ENCODE results near the gene HOXB1.
A peak's percentile ranks its signal among the peaks of the same experiment; 100 is the strongest.
"Not testable (repeated sequence)": the region's sequence is repeated elsewhere in the genome, so short reads cannot be mapped to it uniquely, and the experiment has no call there.

The HOXB1 gene

GRCh38 chr17:48543107-48543853 is 12.5 kb upstream of the HOXB1 start:
- peak; percentile 34 to 43 for DNase-seq (ENCODE audit: low read depth in 2 of 2)

- DNase-seq (ENCODE audit: low read depth in 2 of 2): no peak
Observed at GRCh38 chr17:48542698-48543106, 11.9 kb upstream of the HOXB1 start.

- no peak for DNase-seq (ENCODE audit: low read depth in 2 of 2)
Observed at GRCh38 chr17:48542114-48542656, 11.4 kb upstream of the HOXB1 start.

- peak in 1 of 2 donors; percentile 28 for DNase-seq (ENCODE audit: low read depth in 2 of 2)
Observed at GRCh38 chr17:48541577-48542113, 10.8 kb upstream of the HOXB1 start.

GRCh38 chr17:48541036-48541576 is 10.3 kb upstream of the HOXB1 start:
- DNase-seq (ENCODE audit: low read depth in 2 of 2): no peak

- DNase-seq (ENCODE audit: low read depth in 2 of 2): no peak
Observed at GRCh38 chr17:48540213-48540612, 9.4 kb upstream of the HOXB1 start.

GRCh38 chr17:48539177-48539576 is 8.4 kb upstream of the HOXB1 start:
- DNase-seq (ENCODE audit: low read depth in 2 of 2): no peak

- DNase-seq (ENCODE audit: low read depth in 2 of 2): no peak
Observed at GRCh38 chr17:48537316-48537715, 6.5 kb upstream of the HOXB1 start.

- not testable (repeated sequence) for DNase-seq (ENCODE audit: low read depth in 2 of 2)
Observed at GRCh38 chr17:48535793-48536559, 5.2 kb upstream of the HOXB1 start.

- DNase-seq (ENCODE audit: low read depth in 2 of 2): no peak
Observed at GRCh38 chr17:48532261-48532660, 1.4 kb upstream of the HOXB1 start.

GRCh38 chr17:48530208-48530886 is 464 bp downstream of the HOXB1 start:
- no peak for DNase-seq (ENCODE audit: low read depth in 2 of 2)

- DNase-seq (ENCODE audit: low read depth in 2 of 2): no peak
Observed at GRCh38 chr17:48529683-48530009, 1.2 kb downstream of the HOXB1 start.

- no peak for DNase-seq (ENCODE audit: low read depth in 2 of 2)
Observed at GRCh38 chr17:48528936-48529682, 1.7 kb downstream of the HOXB1 start.

GRCh38 chr17:48528153-48528935 is 2.5 kb downstream of the HOXB1 start:
- no peak for DNase-seq (ENCODE audit: low read depth in 2 of 2)

- no peak for DNase-seq (ENCODE audit: low read depth in 2 of 2)
Observed at GRCh38 chr17:48527547-48527932, 3.3 kb downstream of the HOXB1 start.

GRCh38 chr17:48526608-48527546 is 3.9 kb downstream of the HOXB1 start:
- no peak for DNase-seq (ENCODE audit: low read depth in 2 of 2)

- DNase-seq (ENCODE audit: low read depth in 2 of 2): no peak
Observed at GRCh38 chr17:48523010-48523409, 7.8 kb downstream of the HOXB1 start.

GRCh38 chr17:48522031-48522653 is 8.7 kb downstream of the HOXB1 start:
- no peak for DNase-seq (ENCODE audit: low read depth in 2 of 2)

- no peak for DNase-seq (ENCODE audit: low read depth in 2 of 2)
Observed at GRCh38 chr17:48520631-48521079, 10.2 kb downstream of the HOXB1 start.
